HG03469 (cell line): Measurements from ENCODE around the gene CDHR4.
"Not testable (repeated sequence)": the region's sequence is repeated elsewhere in the genome, so short reads cannot be mapped to it uniquely, and the experiment has no call there.

Experiments
- ATAC-seq: cut with Tn5 transposase; IDR thresholded peaks from one replicate; pipeline ENCODE4 v1.9.1; 2021; ENCODE audit warnings: mild to moderate bottlenecking, moderate library complexity, moderate number of reproducible peaks; ENCODE audit not compliant: unreplicated experiment

Gene CDHR4

DNA sequence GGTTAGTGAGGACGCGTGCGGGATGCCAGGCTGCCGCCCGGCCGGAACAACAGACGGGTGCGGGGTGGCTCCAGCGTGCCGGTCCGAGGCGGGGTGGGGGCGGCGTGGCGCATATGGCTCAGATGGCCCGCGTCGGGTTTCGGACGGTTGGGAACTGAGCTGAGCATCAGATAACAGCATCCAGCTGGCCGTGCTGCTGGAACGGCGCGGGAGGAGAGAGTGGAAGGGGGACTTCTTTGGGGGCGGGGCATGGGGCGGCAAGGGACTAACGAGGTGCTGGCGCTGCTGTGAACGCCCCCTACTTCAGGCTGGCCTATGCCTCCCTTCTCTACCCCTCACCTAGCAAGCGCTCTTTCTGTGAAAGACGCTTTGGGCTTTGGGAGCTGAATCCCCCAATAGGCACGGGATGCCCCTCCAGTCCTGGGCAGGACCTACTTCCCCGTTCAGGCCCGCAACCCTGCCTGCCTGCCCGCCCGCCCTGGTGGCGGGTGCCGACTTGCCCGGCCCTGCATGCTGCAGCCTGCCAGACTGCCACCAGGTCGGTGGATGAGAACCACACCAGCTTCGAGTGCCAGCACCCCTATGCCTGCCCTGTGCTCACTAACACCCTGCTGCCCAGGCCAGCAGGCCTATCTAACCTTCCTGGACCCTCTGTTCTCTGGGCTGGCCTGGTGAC lies 3.9 kb upstream of the CDHR4 start:
- no peak for ATAC-seq

DNA sequence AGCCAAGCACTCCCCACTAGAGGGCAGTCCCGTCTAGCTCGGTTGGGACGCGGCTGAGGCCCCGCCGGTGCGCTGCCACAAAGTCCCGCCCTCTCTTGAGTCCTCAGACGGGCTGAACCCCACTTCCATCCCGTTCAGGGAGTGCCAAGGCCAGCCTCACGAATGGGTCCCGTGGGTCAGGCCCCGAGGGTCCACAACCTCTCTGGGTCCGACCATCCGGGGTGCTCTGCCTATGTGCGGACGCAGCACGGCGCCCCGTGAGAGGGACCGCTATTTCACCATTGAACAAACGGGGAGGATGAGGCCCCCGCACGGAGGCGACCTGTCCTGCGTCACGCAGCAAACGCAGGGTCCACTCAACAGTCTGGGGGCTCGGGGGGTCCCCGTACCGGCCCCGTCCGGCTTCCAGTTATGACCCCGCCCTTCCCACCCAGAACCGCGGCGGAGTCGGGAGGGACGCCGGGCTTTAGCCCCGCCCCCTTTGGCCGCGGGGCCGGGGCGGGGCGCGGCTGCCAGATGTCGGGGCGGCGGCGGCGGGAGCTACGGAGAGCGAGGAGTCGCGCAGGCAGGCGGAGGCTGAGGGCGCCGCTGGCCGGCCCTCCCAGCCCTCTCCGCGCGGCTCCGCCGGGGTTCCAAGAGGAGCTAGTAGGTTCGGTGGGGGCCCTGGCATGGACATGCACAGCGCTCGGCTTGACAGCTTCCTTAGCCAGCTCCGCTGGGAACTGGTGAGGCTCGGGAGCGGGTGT lies 3.2 kb upstream of the CDHR4 start, which contains the start of gene INKA1:
Gene INKA1 (plus strand): TSS at position 543 of the 746 bp plus-strand sequence. CDS start 132 bp downstream, at position 675.
- no peak for ATAC-seq

DNA sequence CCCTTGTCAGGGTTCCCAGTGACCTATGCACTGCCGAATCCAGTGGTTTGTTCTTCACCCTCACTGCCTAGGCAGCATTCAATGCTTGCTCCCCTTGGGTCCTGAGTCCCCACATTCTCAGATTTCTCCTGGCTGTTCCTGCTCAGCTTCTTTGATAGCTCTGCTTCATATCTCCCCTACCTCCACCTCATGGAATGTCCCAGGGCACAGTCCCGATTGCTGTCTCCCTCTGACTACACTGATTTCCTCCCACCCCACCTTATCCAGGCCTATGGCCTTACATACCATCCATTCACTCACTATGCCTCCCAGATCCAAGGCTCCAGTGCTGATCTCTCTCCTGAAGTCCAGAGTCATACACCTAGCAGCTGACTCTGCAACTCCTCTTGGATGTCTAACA lies 1.5 kb upstream of the CDHR4 start:
- ATAC-seq = no peak

DNA sequence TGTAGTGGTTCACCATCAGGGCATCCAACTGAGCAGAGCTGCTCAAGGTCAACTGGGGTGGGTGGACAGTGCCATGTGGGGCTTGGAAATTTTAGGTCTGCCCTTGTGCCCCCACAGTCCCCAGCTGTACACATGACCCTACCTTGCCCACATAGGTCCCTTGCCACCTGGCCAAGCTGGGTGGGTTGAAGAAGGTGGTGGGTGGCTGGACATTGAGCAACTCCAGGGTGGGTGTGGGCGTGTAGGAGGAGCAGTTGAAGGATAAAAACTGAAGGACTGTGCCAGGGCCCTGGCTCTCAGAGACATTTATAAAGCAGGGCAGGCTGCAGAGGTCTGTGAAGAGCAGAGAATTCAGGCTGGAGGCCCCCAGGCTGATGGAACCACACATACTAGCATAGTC lies 568 bp downstream of the CDHR4 start:
- ATAC-seq = no peak

DNA sequence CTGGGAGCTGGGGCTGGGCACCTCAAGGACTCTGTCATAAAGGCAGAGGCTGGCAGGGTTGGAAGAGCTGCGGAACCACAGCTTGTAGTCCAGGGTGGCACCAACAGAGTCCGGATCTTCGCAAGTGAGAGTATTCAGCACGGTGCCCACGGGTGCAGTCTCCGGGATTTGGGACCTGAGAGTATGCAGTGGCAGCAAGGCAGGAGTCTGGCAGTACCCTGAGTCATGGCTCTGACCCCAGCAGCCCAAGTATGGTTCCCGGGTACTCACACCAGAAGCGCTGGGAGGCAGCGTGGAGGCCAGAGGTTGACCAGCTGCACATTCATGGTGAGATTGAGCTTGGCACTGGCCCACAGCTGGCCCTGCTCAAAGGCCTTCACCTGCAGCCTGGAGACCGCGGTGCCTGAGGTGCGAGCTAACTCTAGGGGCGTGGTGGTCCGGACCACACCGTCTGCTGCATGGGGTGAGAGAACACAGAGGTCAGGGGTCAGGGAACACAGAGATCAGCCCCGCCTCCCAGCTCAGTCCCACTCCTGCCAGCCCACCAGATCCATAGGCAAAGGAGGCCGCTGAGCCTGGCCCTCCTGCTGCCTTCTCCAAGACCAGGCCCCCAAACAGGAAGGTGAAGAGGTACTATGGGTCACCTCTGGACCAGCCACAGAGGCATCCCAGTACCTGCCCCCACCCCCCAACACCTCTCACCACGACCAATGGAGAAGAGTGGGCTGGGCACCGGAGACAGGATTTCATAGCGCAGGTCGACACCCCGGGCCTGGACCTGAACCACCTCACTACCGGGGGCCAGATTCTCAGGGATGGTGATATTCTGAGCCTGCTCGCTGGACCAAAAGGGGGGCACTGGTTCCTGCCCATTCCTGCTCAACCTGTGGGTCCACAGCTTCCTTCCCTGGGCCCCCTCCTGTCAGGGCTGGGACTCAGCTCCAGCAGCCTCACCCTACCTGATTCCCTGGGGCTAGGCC lies 4.5 kb downstream of the CDHR4 start:
- no peak for ATAC-seq

DNA sequence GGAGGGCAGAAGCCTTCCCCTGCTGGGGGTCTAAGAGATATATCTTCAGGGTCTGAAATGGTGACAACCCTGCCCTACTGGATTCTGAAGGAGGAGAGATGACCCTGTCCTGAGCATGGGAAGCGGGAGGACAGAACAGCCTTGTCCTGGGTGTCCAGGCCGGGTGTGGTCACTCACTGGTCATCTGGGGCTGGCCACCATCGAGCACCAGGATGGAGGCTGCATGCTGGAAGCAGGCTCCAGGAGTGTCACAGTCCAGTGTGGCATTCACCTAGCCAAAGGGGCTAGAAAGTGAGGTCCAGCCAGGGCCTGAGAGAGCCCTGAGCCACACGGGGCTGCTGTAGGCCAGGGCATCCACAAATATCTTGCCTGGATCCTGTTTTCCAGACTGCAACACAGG lies 5.2 kb downstream of the CDHR4 start:
- no peak for ATAC-seq

DNA sequence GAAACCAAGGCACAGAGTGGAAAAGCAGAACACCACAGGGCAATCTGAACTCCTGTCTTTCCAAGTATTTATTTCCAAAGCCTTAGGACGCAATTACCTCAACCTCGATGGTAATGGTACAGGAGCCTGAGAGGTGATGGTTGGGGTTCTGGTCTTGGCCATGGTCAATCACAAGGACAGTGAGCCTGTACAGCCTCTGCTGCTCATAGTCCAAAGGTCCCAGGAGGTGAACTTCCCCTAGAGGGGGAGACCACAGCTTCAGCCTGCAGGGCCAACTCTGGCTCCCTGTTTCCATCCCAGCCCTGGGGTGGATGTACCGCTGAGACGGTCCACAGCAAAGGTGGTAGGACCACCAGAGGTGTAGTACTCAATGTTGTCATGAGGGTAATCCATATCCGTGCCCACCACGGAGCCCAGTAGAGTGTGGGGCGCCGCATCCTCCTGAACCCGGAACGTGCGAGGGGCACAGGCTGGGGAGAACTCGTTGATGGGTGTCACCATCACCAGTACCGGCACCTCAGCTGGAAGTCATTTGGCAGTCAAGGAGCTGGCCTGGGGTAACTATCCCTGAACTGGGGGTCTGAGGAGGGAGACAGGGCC lies 6.1 kb downstream of the CDHR4 start:
- no peak for ATAC-seq

DNA sequence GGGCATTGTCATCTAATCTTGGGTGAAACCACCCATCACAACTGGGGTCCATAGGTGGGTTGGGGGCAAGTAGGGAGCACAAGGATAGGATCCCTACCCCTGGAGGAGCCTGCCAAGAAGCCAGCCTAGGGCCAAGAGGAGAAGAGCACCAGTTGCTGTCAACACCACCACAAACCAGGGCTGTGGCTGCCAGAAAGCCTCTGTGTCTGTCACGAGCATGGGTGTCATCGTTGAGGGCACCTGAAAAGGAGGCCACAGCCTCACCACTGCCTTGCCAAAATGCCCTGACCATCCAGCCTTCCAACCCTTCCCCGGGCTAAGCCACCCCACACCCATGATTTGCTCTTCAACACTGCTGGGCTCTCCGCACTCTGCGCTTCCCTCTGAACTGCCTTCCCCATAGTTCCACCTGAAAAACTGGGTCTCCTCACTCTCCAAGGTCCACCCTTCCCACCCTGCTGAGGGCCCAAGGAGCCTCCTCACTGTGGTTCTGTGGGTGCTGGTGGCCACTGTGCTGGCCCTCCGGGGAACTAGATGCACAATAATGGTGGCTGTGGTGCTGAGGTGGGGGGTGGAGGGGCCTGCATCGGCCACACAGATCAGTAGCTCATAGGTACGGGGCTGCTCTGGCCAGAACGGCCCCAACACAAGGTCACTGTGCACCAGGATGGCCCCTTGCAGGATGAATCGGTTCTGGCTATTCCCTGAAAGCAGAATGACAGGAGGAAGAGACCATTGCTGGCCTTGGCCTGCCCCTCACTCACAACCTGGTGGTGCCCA lies 7.1 kb downstream of the CDHR4 start:
- no peak for ATAC-seq

DNA sequence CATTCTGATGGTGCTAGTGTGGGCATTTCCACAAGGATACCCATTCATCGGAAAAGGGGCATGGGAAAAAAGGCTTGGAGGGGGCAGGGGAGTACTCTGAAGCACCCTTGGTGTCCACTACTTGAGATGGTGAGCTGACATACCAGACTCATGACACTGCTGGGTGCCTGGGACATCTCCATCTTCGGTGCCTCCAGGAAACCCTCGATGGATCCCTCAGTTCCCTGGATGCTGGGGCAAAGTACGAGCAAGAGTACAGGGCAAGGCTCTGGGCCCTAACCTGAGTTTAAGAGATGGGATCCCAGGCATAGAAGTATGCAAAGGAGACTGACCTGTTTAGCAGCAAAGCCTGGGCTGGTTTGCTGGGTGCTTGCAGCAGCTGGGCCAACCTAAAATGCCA lies 8.1 kb downstream of the CDHR4 start:
- ATAC-seq = no peak

DNA sequence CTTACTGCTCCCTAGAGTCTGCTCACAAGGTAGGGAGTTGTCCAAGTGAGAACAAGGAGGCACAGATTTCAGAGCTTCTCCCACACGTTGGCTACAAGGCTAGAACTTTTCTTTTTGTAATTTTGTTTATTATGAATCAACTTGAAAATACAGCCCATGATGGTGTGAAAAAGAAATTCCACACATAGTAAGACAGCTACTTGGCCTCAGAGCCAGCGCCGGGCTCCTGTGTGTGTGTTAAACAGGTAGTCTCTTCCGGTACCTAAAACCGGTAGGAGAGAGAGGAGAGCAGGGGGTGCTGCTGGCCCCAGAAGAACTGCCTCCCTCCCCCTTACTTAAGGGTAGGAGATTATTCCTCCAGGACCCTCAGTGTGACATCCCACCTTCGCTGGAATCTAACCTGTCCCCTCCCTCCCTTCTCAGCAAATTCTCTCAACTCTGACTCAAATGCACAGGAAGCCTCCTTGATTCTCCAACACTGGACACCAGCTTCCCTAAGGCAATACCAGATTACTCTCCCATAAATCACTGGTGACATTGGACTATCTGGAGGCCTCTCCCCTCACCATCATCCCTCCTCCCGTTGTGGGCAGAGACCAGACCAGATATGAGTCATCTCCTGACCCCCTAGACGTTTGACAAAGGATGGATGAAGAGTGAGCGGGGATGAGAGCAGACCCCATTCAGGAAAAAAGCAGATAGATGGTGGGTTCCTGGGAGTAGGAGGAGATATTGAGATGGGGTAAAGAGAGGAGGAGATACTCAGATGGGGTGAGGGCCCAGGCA lies 8.9 kb downstream of the CDHR4 start:
- ATAC-seq = no peak

DNA sequence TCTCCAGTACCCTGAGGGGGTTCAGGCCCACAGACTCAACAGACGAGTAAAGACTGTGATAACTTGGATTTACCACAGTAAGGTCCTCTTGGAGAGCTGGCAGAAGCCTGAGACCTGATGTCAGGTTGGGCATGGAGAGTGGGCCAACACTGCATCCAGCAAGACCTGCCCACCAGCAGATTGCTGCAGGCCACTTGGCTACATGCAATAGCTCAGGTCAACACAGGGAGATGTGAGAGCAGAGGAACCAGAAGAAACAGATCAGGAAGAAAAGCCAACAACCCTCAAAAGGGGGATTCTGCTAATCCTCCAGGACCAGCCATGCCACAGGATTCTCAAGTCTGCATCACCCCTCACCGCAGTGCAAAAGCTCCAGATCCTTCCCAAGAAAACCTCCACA lies 11.6 kb downstream of the CDHR4 start:
- ATAC-seq = no peak

DNA sequence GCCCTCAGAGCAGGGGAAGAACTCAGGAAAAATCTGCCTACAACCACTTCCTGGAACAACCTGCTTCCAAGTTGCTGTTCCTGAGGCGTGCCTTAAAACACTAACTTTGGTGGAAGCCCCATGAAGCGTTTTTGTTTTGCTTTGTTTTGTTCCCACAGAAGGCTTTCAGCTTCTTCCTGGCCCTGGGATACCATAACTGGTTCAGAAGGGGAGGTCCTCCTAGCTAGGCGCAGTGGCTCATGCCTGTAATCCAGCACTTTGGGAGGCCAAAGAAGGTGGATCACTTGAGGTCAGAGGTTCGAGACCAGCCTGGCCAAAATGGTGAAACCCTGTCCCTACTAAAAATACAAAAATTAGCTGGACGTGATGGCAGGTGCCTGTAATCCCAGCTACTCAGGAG lies 12.1 kb downstream of the CDHR4 start:
- ATAC-seq = no peak

DNA sequence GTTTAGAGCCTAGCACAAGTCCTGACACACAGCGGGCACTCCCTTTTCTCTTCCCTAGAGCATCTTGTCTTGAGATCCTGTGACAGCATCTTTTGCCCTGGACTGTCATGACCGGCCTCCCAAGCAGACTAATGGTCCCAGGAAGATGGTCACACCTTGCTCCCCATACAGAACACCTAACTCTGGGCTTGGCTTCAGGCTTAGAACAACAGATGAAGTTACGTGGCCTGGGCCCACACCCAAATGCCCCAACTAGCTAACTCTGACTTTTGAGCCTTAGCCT lies 12.6 kb downstream of the CDHR4 start:
- ATAC-seq = no peak

DNA sequence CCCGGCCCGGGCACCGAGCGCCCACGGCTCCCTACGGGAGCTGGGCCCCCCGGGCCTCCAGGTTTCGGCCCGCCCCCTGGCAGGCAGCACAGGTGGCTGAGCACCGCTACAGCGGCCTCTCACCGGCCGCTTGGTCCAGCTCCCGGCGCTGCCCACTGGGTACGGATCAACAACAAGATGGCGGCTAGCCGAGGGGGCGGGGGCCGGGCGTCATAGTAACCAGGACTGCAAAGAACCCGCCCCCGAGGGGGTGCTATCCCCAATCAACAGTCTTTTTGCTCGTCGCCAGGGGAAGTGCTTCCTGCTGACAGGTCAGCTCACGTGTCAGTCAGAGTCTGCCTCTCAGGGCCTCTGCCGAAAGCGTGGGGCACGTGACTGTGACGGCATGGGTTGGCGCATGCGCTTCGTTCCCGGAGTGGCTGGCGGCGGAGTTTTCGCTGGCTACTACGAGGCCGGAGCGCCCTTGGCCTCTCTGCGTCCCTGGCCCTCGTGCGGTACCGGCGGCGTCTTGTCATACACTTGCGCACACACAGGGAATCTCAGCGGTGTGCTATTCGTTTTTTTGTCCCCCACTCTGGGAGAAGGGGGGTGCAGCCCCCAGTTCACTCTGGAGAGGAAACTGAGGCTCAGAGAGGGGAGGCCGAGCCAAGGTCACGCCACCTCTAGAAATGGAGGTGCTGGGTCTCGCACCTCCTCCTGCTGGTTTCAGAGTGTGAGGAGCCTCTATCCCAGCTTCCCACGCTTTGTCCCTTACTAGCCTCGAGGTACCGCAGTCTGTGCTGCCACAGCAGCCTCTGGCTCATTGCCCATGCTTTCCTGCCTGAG lies 13.1 kb downstream of the CDHR4 start, which contains the start of gene IP6K1:
Gene IP6K1 (minus strand): TSS at position 186 of the 825 bp plus-strand sequence. CDS start 38,502 bp downstream, outside the sequence.
- peak; percentile 96 for ATAC-seq

DNA sequence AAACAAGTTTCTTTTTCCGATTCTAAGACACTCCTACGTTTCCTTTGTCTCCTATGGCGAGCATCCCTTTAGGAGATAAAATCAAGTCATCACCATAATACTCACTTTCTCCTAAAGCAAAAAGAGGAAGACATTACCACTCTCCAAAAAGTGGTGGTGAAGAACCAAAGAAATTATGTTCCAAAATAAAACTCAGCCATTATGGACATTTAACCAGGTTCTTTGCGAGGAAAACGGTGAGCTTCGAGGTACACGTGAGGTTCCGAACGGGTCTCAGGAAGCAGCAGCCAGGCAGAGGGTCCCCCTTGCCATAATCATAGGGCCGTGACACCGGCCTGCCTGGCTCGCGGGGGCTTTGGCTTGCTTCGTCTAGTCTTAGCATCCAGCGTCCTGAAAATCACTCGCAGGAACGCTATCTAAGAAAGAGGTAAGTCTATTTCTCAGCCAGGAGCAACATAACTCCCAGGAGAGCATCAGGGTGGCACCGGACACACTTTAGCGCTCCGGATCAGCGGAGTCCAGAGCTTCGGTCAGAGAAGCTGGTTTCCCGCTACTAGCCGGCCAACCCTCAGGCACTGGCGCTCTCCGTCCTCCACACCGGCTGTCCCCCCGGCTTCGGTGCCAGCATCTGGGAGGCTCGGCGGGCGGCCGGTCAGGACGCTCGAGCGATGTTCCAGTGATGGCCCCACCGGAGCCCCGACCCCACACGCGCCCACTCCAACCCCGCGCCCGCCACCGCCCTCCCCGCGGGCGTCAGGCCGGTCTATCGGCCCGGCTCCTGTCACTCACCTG lies 13.9 kb downstream of the CDHR4 start:
- peak; percentile 27 for ATAC-seq

DNA sequence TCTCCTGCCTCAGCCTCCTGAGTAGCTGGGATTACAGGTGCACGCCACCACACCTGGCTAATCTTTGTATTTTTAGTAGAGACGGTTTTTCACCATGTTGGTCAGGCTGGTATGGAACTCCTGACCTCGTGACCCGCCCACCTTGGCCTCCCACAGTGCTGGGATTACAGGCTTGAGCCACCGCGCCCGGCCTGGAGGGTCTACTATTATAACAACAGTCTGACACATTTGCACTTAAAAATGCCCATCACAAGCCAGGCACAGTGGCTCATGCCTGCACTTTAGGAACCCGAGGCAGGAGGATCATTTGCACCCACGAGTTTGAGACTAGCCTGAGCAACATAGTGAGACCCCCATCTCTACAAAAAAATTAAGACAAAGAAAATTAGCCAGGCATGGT lies 17.4 kb downstream of the CDHR4 start:
- not testable (repeated sequence) for ATAC-seq

DNA sequence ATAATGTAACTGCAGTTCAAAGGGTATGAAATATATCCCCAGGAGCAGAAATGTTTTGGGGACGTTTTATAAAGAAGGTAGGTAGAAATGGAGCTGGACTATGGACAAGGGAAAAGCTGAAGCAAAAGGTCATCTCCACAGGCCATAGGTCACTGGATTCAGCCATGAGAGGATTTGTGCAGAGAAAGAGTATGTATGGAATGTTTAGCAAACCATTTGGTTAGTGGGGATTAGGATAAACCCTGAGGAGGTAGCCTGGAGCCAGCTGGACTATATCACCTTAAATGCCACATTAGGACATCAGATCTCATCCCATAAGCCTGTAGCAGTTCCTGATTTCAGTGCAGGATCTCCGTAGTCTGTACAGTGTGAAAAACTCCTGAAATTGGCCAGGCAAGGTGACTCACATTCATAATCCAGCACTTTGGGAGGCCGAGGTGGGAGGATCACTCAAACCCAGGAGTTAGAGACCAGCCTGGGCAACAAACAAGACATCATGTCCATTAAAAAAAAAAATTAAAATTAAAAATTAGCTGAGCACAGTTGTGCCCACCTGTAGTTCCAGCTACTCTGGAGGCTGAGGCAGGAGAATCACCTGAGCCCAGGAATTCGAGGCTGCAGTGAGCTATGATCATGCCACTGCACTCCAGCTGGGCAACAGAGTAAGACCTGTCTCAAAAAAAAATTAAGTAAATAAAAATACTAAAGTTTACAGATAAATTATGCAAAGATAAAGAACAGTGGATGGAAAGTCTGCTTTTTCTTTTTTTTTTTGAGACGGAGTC lies 18.1 kb downstream of the CDHR4 start:
- ATAC-seq = no peak
